ENCODE measurements around the gene TBL1Y. TPM values are rescaled to one million over a fixed set of nuclear protein-coding genes. Genes with fewer than 3 reads are reported as not detected.
"Not testable (repeated sequence)": the region's sequence is repeated elsewhere in the genome, so short reads cannot be mapped to it uniquely, and the experiment has no call there.

The TBL1Y gene
- total RNA-seq, 1 donor from 2014 or later = 0.07 TPM

DNA sequence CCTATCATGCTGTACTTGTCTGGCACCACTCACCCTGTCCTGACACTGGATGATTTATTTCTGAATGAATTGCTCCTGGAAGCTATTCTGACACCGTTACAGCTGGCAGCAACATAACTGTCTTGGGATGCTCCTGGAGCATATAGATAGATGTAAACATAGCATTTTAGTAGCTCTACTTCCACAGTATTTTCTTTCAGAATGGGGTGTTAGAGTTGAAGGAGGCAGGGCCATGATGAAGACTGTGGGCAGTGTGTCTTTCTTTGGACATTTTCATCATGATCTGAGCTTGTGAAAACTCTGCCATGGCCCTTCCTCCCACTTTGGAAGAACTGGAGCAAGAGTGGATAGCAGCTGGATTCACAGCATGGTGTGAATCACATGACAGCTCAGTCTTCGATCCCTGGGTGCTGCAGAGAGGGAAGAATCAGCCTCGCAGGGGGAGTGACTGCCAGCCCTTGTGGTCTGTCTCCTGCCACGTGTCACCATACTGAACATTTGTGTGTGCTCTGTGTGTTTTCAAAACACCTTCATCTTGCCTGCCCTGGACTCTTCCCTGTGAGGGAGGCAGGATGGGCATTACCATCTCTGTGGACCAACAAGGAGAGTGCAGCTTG is 61.9 kb downstream of the TBL1Y start:
- intact Hi-C loops (cut with micrococcal nuclease) = no loop called here

DNA sequence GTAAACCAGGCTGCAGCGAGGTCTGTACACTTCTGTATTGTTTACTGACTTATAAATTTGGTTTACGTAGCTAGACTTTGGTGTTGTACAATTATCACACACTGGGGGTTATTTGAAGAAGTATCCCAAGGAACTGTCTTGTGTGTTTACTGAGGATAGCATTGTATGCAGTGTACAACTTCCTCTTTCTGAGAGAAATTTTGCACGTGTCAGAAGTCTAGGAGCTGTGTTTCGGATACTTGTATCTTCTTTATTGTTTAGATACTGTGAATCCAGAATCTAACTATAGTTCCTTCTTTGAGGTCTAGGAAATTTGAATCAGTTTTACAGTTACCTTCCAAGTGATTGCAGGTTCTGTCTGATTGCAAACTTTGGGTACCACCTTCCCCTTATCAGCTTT is 64.5 kb downstream of the TBL1Y start:
- intact Hi-C loops (cut with micrococcal nuclease) = no loop called here

GRCh38 chrY:6977783-6978182 is 67.3 kb downstream of the TBL1Y start:
- intact Hi-C loops (cut with micrococcal nuclease) = no loop called here

GRCh38 chrY:6983221-6983620 is 72.7 kb downstream of the TBL1Y start:
- intact Hi-C loops (cut with micrococcal nuclease) = no loop called here

GRCh38 chrY:6987811-6988210 is 77.3 kb downstream of the TBL1Y start:
- intact Hi-C loops (cut with micrococcal nuclease) = no loop called here

- intact Hi-C loops (cut with micrococcal nuclease) = no loop called here
These were observed 79.6 kb downstream of the TBL1Y start for GRCh38 chrY:6989886-6990620.

- intact Hi-C loops (cut with micrococcal nuclease) = no loop called here
These were observed 81.5 kb downstream of the TBL1Y start for GRCh38 chrY:6992041-6992440.

- intact Hi-C loops (cut with micrococcal nuclease) = no loop called here
These were observed 85.5 kb downstream of the TBL1Y start for GRCh38 chrY:6995987-6996386.

- intact Hi-C loops (cut with micrococcal nuclease) = no loop called here
These were observed 87.1 kb downstream of the TBL1Y start for GRCh38 chrY:6997503-6998066.

GRCh38 chrY:6999905-7000304 is 89.4 kb downstream of the TBL1Y start:
- intact Hi-C loops (cut with micrococcal nuclease) = no loop called here

- intact Hi-C loops (cut with micrococcal nuclease) = no loop called here
These were observed 92.1 kb downstream of the TBL1Y start for GRCh38 chrY:7002581-7002980.

DNA sequence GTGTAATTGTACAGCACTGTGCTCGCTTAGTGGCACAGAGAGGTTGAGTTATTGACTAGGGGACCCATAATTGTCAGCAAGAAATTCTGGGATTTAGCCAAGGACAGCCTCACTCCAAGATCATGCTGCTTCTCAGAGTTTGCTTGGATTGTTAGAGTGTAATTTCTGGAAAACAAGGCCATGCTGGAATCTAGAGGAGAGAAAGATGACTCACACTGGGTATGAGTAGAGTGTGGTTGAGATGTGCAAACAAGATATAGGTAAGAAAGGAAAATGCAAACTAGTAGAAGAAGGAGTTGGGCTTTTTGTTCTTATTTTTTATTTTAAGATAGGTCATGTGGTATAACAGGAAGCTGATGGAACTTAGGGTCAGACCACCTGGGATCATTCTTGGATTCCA is 97.4 kb downstream of the TBL1Y start:
- intact Hi-C loops (cut with micrococcal nuclease) = no loop called here

- intact Hi-C loops (cut with micrococcal nuclease) = no loop called here
These were observed 98.3 kb downstream of the TBL1Y start for GRCh38 chrY:7008578-7009355.

- intact Hi-C loops (cut with micrococcal nuclease) = no loop called here
These were observed 102.6 kb downstream of the TBL1Y start for GRCh38 chrY:7013051-7013450.

- intact Hi-C loops (cut with micrococcal nuclease) = no loop called here
These were observed 106.0 kb downstream of the TBL1Y start for GRCh38 chrY:7016521-7016920.

DNA sequence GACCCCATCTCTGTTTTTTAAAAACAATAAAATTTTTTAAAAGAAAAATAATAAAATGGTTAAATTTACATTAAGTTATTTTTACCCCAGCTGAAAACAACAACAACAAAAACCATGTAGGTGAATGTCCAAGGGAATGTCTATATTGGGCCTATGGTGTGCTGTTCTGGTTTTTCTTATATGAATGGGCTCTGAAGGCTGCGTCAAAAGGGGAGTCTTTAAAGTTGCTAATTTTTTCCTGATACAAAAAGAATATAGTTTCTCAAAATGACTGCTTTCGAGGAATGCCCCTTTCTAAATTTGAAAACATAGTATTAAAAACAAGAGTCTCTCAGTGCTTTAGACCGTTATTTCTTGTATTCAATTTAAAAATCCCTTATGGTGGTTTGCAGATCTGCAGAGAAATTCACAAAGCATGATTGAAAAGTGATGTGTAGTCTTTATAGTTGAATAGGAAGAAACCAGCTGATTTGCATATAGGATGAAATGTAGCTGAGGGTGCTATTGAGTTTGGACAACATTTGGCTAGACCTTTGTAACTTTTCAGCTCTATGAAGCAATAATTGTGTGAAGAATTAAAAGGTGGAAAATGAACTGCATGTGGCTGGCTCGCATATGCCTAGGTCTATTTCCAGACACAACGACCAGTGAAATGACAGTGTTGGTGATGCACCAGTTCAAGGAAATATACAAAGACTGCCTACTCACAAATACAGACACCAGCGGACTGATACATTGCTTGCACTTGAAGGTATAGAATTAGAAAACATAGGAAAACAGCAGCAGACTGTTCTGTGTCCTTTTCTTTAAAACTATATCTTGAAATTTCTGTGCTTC is 107.0 kb downstream of the TBL1Y start:
- intact Hi-C loops (cut with micrococcal nuclease) = no loop called here

DNA sequence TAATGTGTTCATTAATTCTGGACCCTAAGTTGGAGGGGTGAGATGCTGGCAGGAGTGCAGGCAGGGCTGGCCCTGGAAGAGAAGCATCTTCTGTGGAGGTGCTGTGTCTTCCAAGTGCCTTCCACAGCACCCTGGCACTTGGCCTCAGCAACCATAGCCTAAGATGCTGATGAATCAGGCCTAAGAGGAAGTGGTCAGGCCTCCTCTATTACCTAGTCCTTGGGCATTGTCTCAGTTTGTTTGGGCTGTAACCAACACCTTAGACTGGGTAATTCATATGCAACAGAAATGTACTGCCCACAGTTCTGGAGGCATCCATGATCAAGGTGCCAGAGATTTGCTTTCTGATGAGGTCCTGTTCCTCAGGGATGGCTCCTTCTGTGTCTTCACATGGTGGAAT is 128.5 kb downstream of the TBL1Y start:
- intact Hi-C loops (cut with micrococcal nuclease) = no loop called here

- intact Hi-C loops (cut with micrococcal nuclease) = no loop called here
These were observed 130.2 kb downstream of the TBL1Y start for GRCh38 chrY:7040662-7041061.

DNA sequence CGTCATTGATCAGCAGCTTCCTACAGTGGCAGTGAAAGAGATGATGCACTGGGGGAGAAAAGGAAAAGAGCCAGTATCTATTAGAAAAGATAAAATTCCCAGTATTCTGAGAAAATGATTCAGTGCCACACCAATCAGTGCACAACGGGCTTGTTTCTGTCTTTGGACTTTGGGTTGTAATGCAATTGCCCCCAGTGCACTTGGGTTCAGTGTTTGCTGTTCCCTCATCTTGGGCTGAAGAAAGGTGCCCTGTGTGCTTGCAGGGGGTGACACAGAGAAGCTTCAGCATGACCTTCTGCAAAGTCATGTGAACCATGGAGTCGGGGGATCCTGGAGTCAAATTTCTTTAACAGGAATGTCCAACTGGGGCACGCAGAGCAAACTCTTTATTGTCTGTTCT is 131.5 kb downstream of the TBL1Y start:
- intact Hi-C loops (cut with micrococcal nuclease) = no loop called here

GRCh38 chrY:7052461-7052860 is 142.0 kb downstream of the TBL1Y start:
- intact Hi-C loops (cut with micrococcal nuclease) = not testable (repeated sequence)

DNA sequence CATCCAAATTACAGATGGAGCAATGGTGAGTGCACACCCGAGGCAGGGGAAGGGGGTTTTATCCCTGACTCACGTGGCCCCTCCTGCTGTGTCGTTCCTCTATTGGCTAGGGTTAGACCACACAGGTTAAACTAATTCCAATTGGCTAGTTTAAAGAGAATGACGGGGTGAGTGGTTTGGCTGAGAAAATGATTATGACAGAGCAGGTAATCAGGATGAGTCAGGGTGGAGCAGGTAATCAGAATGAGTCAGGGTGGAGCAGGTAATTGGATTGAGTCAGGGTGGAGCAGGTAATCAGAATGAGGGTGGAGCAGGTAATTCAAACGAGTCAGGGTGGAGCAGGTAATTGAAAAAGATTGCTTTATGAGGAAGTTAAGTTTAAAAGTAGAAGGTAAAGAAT is 146.4 kb downstream of the TBL1Y start:
- intact Hi-C loops (cut with micrococcal nuclease) = no loop called here

All from T-helper 2 cell treated with Interferon-gamma antibody and Interleukin-4, amounts not matched to agents 100 ng/mL and 5 ng/mL, for 36 hours (primary cell).